MM.1S (cell line): ENCODE measurements around the gene MFNG.

ENCODE experiments used
- EZH2 ChIP-seq: fragments of 300-600 bp; sonication (generic); optimal IDR thresholded peaks from 2 replicates; pipeline ENCODE3; 2017; ENCODE audit warnings: low read depth, mild to moderate bottlenecking, antibody characterized with exemption, low read length, mixed read lengths
- TF ChIP-seq, protein P1 (sequence below): fragments of 300-600 bp; sonication (generic); IDR thresholded peaks from 2 replicates; pipeline ENCODE4 v1.5.1; 2016; ENCODE audit warnings: antibody characterized with exemption, low read length, mixed read lengths

DNA sequence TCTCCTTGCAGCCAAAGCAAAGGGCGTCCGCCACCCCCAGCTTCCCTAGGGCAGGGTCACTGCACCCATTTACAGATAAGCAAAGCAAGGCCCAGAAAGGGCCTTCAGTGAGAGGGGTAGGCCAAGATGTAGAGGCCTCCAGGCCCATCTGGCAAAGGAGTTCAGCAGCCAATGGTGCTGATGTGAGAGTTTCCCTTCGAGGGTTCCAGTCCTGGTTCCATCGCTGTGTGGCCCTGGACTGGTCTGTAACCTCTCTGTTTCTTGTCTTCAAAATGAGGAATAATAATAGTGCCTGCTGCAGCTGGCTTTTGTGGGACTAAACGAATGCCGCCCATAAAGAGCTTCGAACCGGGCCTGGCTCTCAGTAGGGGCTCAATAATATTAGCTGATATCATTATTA, 62.9 kb downstream of the MFNG start:
- TF ChIP-seq, protein P1, sequence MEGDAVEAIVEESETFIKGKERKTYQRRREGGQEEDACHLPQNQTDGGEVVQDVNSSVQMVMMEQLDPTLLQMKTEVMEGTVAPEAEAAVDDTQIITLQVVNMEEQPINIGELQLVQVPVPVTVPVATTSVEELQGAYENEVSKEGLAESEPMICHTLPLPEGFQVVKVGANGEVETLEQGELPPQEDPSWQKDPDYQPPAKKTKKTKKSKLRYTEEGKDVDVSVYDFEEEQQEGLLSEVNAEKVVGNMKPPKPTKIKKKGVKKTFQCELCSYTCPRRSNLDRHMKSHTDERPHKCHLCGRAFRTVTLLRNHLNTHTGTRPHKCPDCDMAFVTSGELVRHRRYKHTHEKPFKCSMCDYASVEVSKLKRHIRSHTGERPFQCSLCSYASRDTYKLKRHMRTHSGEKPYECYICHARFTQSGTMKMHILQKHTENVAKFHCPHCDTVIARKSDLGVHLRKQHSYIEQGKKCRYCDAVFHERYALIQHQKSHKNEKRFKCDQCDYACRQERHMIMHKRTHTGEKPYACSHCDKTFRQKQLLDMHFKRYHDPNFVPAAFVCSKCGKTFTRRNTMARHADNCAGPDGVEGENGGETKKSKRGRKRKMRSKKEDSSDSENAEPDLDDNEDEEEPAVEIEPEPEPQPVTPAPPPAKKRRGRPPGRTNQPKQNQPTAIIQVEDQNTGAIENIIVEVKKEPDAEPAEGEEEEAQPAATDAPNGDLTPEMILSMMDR: no peak
- TF ChIP-seq EZH2: no peak
